HG03103 (cell line): Measurements from ENCODE around the gene YAP1.
A peak's percentile ranks its signal among the peaks of the same experiment; 100 is the strongest.

Source experiments
- ATAC-seq: cut with Tn5 transposase; IDR thresholded peaks from one replicate; pipeline ENCODE4 v1.9.1; 2021; ENCODE audit warnings: low read depth; ENCODE audit not compliant: unreplicated experiment

Gene YAP1

DNA sequence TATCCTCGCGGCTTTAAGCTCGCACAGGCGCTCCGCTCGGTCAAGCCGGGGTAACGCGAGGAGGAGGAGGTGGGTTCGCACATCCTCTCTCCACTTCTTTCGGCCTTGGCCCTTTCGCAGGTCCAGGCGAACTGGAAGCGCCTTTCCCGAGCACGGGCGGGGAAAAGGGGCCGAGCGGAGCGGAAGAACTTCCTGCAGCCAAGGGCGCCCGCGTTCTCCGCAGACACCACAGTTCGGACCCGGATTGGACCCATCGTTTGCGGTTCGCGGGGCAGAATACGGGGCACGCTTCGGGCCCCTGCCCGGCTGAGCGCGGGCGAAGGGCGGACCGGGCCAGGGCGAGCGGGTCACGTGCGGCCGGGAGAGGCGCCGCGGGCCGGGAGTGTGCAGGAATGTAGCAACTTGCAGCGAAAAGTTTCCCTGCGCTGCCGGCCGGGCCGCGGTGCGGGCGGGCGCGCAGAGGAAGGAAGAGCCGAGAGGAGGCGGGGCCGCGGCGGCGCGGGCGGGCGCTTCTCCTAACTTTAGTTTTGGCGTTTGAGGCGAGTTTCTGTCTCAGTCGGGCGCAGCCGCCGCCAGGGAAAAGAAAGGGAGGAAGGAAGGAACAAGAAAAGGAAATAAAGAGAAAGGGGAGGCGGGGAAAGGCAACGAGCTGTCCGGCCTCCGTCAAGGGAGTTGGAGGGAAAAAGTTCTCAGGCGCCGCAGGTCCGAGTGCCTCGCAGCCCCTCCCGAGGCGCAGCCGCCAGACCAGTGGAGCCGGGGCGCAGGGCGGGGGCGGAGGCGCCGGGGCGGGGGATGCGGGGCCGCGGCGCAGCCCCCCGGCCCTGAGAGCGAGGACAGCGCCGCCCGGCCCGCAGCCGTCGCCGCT lies at the start of gene YAP1:
Gene YAP1, plus strand, starts transcription at position 552 of the 865 bp plus-strand sequence. CDS start 402 bp downstream, outside the sequence.
- peak; percentile 85 for ATAC-seq

DNA sequence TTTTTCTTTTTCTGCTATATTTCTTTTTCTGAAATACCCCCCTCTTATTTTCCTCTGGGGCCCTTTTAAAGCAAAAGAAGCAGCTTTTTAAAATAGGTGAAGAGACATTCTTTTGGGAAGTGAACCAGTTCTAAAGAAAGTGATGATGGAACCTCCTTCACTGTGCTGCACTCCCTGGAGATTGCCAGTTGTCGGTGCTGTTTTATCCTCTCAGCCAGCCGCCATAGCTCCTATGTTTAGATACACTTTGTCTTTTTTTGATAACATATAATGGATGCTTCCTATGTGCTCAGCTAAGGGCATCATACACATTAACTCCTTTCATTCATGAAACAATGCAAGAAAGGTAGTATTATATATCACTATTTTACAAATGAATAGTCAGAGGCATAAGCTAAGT lies 49.0 kb upstream of the YAP1 start:
- ATAC-seq: no peak

DNA sequence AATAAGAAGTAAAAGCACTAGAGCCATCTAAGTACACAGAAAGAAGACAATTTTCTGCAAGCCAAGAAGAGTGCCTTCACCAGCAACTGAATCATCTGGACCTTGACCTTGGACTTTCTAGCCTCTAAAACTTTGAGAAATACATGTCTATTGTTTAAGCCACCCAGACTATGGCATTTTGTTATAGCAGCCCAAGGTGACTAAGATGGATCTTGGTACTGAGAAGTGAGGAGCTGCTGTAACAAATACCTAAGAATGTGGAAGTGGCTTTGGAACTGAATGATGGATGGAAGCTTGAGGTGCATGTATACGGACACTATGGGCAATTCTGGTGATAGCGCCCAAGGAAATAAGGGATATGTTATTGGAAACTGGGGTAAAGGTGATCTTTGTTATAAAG lies 48.1 kb upstream of the YAP1 start:
- no peak for ATAC-seq

DNA sequence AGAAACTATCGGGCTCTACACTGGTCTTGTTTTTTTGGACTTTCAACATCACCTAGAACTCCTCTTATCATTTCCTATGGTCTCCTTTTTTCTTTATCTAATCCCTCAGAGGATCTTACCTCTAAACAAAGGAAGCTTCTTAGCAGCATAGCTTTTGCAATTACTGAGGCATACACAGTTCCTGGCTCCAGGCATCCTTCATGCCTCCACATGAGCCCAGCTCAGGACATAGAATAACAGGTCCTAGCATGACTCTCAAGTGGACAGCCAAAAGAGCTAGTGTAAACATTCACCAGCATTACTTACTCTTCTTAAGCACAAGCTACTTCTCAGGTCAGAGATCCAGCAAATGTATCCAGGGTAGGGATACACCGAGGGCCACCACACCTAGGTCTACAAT lies 45.9 kb upstream of the YAP1 start:
- no peak for ATAC-seq

DNA sequence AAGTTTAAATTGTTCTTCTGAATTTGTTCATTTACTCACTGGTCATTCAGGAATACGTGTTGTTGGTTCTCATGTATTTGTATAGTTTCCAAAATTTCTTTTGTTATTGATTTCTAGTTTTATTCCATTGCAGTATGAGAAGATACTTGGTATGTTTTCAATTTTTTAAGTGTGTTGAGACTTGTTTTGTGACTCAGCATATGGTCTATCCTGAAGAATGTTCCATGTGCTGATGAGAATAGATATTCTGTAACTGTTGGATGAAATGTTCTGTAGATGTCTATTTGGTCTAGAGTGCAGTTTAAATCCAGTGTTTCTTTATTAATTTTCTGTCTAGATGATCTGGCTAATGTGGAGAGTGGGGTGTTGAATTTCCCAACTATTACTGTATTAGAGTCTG lies 39.5 kb upstream of the YAP1 start:
- no peak for ATAC-seq

DNA sequence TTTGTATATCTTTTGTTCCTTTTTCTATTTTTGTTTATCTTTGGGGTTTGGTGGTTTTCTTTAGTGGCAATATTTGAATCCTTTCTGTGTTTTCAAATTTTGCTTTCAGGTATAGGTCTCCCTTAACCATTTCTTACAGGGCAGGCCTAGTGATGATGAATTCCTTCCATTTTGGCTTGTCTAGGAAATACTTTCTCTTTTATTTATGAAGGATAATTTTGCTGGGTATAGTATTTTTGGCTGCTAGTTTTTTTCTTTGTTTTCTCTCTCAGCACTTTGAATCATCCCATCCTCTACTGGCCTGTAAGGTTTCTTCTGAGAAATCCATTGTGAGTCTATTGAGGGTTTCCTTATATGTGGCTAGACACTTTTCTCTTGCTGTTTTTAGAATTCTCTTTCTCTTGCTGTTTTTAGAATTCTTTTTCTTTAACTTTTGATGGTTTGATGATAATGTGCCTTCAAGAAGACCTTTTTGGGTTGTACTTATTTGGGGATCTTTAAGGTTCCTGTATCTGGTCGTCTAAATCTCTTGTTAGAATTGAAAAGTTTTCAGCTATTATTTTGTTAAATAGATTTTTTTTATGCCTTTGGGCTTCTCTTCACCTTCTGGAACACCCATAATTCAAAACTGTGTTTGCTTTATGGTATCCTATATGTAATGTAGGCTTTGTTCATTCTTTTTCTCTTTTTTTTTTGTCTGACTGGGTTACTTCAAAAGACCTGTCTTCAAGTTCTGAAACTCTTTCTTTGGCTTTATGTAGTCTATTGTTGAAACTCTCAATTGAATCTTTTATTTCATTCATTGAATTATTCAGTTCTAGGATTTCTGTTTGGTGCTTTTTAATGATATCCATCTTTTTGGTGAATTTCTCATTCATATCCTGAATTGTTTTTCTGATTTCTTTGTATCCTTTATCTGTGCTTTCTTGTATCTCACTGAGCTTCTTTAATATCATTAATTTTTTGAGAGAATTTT lies 38.5 kb upstream of the YAP1 start:
- no peak for ATAC-seq

DNA sequence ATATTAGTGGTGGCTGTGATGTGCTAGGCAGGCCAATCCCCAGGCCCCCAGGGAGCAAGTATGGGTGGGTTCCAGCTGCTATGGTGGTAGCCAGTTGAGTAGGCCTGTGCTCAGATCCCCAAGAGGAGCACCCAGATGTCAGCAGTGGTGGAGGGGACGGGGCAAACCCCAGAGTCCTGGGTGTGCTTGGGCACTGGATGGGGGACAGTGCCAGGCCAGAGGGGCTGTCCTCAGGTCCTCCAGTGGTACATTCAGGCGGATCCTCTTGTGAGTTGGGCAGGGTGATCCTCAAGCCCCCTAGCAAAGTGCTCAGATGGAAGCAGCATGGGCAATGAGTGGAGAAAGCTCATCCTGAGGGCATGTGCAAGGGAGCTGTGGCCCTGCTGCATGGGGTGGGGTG lies 37.0 kb upstream of the YAP1 start:
- ATAC-seq: no peak

DNA sequence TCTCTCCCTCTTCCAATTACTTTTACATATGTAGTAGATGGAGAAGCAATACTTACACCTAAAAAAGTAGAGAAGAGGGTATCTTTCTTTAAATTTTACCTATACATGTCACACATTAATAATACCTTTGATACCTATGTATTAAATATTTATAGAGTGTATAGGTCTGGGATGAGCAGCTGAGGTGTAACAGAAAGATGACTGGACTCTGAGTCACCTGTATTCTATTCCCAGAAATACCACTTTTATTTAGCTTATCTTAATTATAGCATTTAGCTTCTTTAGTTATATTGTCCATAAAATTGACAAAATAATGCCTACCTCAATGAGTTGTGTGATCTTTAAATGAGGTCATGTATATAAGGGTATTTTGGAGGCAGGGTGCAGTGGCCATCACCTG lies 30.6 kb upstream of the YAP1 start:
- no peak for ATAC-seq

DNA sequence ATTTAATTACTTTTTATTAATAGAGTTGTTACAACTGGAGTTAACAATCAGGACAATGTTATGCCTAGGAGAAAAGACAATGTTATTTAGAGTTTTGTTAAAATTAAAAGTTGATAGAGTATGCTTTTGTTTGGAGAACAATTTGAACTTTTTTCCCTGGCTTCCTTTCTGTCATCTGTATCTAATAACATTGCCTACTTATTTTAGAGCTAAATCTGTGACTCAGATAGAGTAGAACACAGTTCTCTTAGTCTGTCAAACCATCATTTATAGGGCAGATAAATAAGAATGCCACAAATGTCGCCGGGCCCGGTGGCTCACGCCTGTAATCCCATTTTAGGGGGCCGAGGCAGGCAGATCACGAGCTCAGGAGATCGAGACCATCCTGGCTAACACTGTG lies 28.9 kb upstream of the YAP1 start:
- no peak for ATAC-seq

DNA sequence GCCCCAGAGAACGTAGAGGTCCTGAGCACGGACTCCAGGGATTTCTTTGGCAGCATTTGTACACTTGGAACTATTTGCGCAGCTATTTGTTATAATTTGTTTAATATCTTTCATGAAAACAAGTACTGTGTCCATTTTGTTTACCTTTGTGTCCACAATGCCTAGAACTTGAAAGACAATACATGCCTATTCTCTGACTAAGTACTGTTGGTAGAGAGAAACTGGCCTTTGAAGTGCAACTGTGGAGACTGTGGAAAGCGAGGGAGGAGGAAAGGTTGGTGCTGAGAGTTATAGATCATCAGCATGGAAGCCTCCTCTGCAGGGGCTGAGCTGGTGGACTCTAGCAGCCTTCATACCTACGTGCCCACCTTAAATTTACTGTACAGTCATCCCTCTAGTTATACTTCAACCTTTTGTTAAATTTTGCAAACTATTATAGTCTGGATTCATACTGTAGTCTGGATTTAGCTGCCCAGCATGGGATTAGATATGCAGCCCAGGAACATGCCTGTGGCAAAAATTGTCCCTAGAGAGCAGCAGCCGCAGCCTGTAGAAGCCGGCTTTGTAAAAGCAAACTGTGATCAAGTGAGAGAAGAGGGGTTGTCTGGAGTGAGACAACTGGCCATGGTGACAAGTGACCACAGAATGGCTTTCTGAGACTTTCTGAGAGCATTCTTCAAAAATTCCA lies 24.2 kb upstream of the YAP1 start:
- ATAC-seq: no peak

DNA sequence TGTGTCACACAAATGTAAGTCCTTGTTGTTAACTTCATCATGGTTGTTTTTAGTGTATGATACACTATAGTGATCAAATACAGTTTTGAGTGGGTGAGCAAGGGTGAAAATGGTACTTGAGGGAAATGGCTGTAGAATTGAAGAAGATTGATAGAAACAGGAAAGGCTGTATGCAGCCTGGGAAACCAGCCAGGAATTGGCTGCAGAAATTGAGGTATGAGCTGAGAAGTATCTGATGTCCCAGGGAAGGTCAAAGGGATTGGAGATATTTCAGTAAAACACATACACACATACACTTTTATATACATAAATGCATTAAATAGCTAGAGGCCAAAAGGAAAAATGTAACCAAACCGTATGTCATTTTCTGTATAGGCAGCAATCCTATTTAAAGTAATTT lies 13.1 kb upstream of the YAP1 start:
- ATAC-seq: no peak

DNA sequence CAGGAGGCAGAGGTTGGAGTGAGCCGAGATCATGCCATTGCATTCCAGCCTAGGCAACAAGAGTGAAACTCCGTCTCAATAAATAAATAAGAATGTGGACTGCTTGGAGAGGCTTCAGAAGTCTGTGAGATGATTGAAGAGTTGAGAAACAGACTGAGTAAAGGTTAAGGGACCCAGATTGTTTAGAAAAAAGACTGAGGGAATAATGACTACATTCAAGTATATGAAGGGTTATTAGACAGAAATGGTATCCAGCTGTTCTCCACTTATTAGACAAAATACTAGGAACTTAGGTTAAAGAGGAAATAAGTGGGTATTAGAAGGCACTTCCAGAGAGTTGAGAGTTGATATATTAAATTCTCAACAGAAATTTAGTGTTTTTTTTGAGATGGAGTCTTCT lies 10.5 kb upstream of the YAP1 start:
- no peak for ATAC-seq

DNA sequence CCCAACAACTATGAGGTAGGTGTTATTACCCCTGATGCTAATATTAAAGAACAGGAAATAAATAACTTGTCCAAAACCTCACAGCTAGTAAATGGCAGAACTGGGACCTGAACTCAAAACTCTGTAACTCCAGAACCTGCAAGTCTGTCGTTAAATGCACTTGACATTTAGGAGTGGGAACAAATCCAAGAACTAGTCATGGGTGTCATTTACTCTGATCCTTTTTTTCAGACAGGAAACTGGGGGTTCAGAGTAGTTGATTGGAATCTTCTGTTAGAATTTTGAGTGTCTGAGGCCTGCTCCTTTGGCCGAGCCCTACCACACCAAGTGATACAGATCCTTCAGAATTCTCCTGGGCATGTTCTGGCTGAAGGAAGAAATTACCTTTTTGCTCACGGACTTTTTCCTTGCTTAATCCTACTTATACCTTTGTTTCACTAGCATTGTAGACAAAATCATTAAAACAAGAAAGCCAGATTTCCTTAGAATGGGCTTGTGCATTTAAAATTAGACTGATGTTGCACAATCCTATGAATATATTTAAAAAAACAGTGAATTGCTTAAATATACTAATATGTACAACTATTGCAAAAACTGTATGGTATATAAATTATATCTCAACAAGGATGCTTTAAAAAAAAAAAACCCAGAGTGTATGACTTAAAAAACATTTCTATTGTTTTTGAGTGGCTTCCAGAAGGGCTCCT lies 1.4 kb upstream of the YAP1 start:
- no peak for ATAC-seq

DNA sequence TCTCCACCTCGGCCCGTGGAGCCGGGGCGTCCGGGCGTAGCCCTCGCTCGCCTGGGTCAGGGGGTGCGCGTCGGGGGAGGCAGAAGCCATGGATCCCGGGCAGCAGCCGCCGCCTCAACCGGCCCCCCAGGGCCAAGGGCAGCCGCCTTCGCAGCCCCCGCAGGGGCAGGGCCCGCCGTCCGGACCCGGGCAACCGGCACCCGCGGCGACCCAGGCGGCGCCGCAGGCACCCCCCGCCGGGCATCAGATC lies 439 bp downstream of the YAP1 start:
- peak; percentile 22 for ATAC-seq

DNA sequence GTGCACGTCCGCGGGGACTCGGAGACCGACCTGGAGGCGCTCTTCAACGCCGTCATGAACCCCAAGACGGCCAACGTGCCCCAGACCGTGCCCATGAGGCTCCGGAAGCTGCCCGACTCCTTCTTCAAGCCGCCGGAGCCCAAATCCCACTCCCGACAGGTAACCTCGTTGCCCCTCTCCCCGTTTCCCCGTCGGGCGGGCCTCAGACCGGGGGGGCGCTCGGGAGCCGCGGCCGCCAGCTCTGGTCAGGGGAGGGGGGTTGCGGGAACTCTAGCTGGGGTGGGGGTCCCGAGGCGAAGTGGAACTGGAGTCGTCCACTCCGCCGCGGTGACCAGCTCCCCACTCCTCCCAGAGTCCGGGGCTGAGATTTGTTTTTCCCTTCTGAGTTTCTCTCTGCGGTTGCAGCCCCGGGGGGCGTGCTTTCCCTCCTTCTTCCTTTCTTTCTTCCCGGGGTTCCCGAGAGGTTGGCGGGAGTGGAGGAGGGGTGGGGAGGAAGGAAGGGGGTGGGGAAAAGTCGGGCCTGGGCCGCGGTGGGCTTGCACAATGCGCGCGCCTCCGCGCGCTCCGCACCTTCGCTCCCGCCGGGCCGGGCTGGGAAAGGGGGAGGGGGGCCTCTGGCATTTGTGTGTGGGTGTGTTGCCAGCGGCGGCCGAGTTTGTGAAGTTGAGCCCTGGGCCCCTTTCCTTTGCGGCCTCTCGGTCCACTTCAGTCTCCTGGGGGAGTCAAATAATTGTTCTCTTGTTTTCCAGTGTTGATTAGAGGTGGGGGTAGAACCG lies 952 bp downstream of the YAP1 start:
- no peak for ATAC-seq

DNA sequence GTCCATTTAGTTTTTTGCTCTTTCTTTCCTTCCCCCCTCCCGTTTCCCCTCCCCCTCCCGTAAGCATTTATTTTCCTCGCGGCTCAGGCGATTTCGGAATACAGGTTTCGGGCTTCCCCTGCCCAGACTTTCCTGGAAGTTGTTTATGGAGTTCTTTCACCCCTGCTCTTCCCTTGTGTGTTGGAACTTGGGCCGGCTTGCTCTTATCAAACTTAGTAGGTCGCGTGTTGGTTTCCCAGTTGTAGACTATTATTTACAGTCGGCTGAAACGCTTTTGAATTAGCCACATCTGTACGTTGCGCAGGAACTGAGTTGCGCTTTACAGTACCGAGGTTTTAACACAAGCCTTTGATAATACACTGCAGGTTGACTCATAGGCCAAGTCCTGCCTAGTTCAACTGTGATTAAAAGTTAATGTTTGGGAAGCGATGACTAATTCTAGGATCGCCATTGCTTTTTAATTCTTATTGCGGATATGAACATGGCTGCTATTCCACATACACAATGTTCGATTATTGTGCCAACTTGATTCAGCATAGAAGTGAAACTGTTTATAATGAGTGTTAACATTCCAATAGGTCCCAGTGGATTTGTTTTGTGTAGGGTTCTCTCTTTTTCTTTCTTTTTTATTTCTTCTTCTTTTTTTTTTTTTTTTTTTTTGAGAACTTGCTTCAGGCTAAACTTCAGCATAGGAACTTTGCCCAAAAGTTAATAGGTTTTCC lies 1.7 kb downstream of the YAP1 start:
- ATAC-seq: no peak

DNA sequence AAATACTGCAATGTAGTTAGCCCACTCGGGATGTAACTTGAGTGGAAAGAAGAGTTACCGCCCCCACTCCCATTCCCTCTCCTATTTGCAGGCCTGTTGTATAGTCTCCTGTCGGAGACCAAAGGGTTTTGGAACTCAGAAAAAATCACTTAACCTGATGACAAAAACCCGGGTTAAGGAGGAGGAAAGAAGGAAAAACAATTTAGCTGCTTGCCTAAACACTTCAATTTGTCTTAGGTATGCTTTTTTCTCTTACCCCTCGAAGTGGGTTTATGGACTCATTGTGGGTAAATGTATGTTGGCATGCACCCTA lies 2.2 kb downstream of the YAP1 start:
- ATAC-seq: no peak

DNA sequence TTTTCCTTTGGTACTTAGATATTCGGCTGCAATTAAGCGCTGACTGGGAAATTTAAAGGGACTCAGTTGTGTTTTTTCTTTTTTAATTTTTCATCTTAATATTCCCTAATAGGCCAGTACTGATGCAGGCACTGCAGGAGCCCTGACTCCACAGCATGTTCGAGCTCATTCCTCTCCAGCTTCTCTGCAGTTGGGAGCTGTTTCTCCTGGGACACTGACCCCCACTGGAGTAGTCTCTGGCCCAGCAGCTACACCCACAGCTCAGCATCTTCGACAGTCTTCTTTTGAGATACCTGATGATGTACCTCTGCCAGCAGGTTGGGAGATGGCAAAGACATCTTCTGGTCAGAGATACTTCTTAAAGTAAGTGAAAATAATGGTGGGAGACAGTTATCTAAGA lies 3.8 kb downstream of the YAP1 start:
- ATAC-seq: no peak

DNA sequence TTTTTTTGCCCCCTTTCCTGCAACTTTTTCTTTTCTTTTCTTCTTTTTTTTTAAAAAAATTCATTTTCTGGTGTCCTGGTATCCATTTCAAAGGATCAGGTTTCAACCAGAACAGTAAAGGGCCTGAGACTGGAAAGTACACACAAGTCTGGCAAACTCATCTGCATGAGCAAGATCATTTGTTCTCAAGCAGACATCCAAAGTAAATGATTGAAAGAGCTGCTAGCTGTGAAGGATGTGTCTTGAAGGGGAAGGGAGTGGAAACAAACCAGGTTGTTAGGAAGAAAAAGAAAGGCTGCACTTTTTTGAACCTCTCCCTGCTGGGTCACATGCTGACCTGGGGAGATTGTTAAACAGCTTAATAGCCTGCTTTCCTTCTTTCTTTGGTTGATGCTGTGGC lies 5.3 kb downstream of the YAP1 start:
- ATAC-seq: no peak
